K562 (cell line): ENCODE measurements around the gene VIPR1. TPM values are rescaled to one million over a fixed set of nuclear protein-coding genes. Genes with fewer than 3 reads are reported as not detected.

Experiments
- BRD9 ChIP-seq: fragments of 450-650 bp; IDR thresholded peaks from 2 replicates; pipeline ENCODE4 v1.6.1; 2018; ENCODE audit warnings: low read depth; ENCODE audit not compliant: partially characterized antibody
- CEBPG ChIP-seq, 3 experiments: fragments of 200-800 bp in 1 of 3; sonication (Bioruptor generic) in 1 of 3; sonication (generic) in 1 of 3; formaldehyde crosslinking in 1 of 3; IDR thresholded peaks in 2 of 3; conservative IDR thresholded peaks in 1 of 3; 2 replicates each; pipeline versions ENCODE4 v1.6.1 to v1.8.0; 2016 to 2022; ENCODE audit warnings: missing compliant biosample characterization in 2 of 3, missing genetic modification characterization in 2 of 3, mild to moderate bottlenecking in 1 of 3, missing genetic modification reagents in 1 of 3
- ETS2 ChIP-seq: IDR thresholded peaks from 2 replicates; pipeline ENCODE4 v1.6.1; 2016; ENCODE audit warnings: borderline replicate concordance, missing genetic modification characterization, mild to moderate bottlenecking, moderate library complexity, missing compliant biosample characterization; ENCODE audit not compliant: poor library complexity, severe bottlenecking
- GABPB1 ChIP-seq: sonication (generic); formaldehyde crosslinking; IDR thresholded peaks from 2 replicates; pipeline ENCODE4 v1.8.0; 2022; ENCODE audit warnings: mild to moderate bottlenecking, missing genetic modification reagents
- GATA2 ChIP-seq: sonication (generic); formaldehyde crosslinking; IDR thresholded peaks from 2 replicates; pipeline ENCODE4 v1.4.0; 2020; ENCODE audit warnings: mild to moderate bottlenecking, missing genetic modification reagents
- HDAC2 ChIP-seq: fragments of 450-650 bp; IDR thresholded peaks from 2 replicates; pipeline ENCODE4 v1.6.1; 2016; ENCODE audit warnings: mild to moderate bottlenecking
- HDAC6 ChIP-seq: IDR thresholded peaks from 2 replicates; pipeline ENCODE4 v1.6.1; 2012; ENCODE audit warnings: low read depth, mild to moderate bottlenecking, control low read depth, inconsistent platforms, low read length, moderate library complexity
- HMBOX1 ChIP-seq: sonication (generic); IDR thresholded peaks from 2 replicates; pipeline ENCODE4 v1.6.1; 2016
- ID3 ChIP-seq, 2 experiments: fragments of 250-450 bp in 1 of 2; fragments of 450-650 bp in 1 of 2; sonication (Bioruptor Pico) in 1 of 2; IDR thresholded peaks; 2 replicates each; pipeline versions ENCODE4 v1.6.1 to v1.8.0; 2016 to 2021; ENCODE audit warnings: mild to moderate bottlenecking in 2 of 2, moderate library complexity in 2 of 2, missing compliant biosample characterization in 1 of 2, missing genetic modification characterization in 1 of 2
- KAT7 ChIP-seq: sonication (generic); formaldehyde crosslinking; IDR thresholded peaks from 2 replicates; pipeline ENCODE4 v1.8.0; 2022; ENCODE audit warnings: missing genetic modification reagents, mild to moderate bottlenecking, borderline replicate concordance
- KDM1A ChIP-seq, 2 experiments: fragments of 450-650 bp; IDR thresholded peaks; 2 replicates each; pipeline ENCODE4 v1.6.1; 2016; ENCODE audit warnings: mild to moderate bottlenecking in 2 of 2
- MXI1 ChIP-seq: IDR thresholded peaks from 2 replicates; pipeline ENCODE4 v1.6.1; 2011; ENCODE audit warnings: low read depth, mild to moderate bottlenecking, improper control_type of control experiment, low read length
- NELFE ChIP-seq: IDR thresholded peaks from 2 replicates; pipeline ENCODE4 v1.6.1; 2011; ENCODE audit warnings: mild to moderate bottlenecking; ENCODE audit not compliant: insufficient read depth, insufficient read length
- POLR2G ChIP-seq: fragments of 200-400 bp; formaldehyde crosslinking; IDR thresholded peaks from 2 replicates; pipeline ENCODE4 v1.6.1; 2017; ENCODE audit warnings: low read depth, mild to moderate bottlenecking, antibody characterized with exemption, low read length, moderate library complexity
- PRPF4 ChIP-seq: fragments of 200-400 bp; formaldehyde crosslinking; IDR thresholded peaks from one replicate; pipeline ENCODE4 v1.6.1; 2017; ENCODE audit warnings: low read length, low read depth, mild to moderate bottlenecking; ENCODE audit not compliant: insufficient read depth, poor library complexity, severe bottlenecking
- SNRNP70 ChIP-seq: fragments of 200-400 bp; formaldehyde crosslinking; optimal IDR thresholded peaks from 2 replicates; pipeline ENCODE3; 2017; ENCODE audit warnings: low read depth, low read length
- TCF7L2 ChIP-seq: fragments of 150-350 bp; IDR thresholded peaks from 2 replicates; pipeline ENCODE4 v1.6.1; 2016; ENCODE audit warnings: low read depth, mild to moderate bottlenecking, low read length, moderate library complexity
- ZBTB12 ChIP-seq: fragments of 250-450 bp; sonication (Bioruptor Pico); IDR thresholded peaks from 2 replicates; pipeline ENCODE4 v1.4.0; 2020
- ZNF140 ChIP-seq: fragments of 250-450 bp; sonication (Bioruptor Pico); IDR thresholded peaks from 2 replicates; pipeline ENCODE4 v1.8.0; 2021; ENCODE audit warnings: moderate library complexity, mild to moderate bottlenecking, inconsistent platforms
- ZNF197 ChIP-seq: fragments of 200-800 bp; sonication (Bioruptor generic); IDR thresholded peaks from 2 replicates; pipeline ENCODE4 v1.6.1; 2016; ENCODE audit warnings: low read depth, missing genetic modification characterization, missing compliant biosample characterization
- ZNF282 ChIP-seq: sonication (generic); formaldehyde crosslinking; IDR thresholded peaks from 2 replicates; pipeline ENCODE4 v1.8.1; 2023; ENCODE audit warnings: missing genetic modification reagents
- ZNF644 ChIP-seq: fragments of 200-800 bp; sonication (Bioruptor generic); IDR thresholded peaks from 2 replicates; pipeline ENCODE4 v1.6.1; 2016; ENCODE audit warnings: low read depth, missing genetic modification characterization, missing compliant biosample characterization
- ZNF655 ChIP-seq: fragments of 250-450 bp; sonication (Bioruptor Pico); IDR thresholded peaks from 2 replicates; pipeline ENCODE4 v1.5.0; 2021
- polyA plus RNA-seq, 8 experiments: library from polyadenylated mRNA; depleted of rRNA in 4 of 8; stranded (reverse) in 5 of 8; unstranded in 3 of 8; fragments of >200 nt; fragmentation: Nextera tagmentation in 2 of 8; fragmentation: Illumina TruSeq in 1 of 8; extraction: Ambion mirVana in 2 of 8; extraction: Trizol in 1 of 8; gene quantifications; 2 replicates each; pipeline versions ENCODE4 v1.2.1 to v1.2.3, GENCODE V29; 2011 to 2014; ENCODE audit warnings: inconsistent platforms in 1 of 8, missing spikeins in 1 of 8
- total RNA-seq, 7 experiments: library from RNA; depleted of rRNA in 6 of 7; stranded (reverse); fragments of >200 nt in 6 of 7; fragmentation: Illumina TruSeq in 2 of 7; extraction: Trizol in 2 of 7; gene quantifications; 2 replicates each; pipeline versions ENCODE4 v1.2.1 to v1.2.3, GENCODE V29; 2011 to 2021; ENCODE audit warnings: low replicate concordance in 1 of 7

Gene VIPR1
- total and polyA plus RNA-seq, 9 of the 15 experiments (the other 6 are each of a cell fraction or from before 2014, with no cell fraction given) = 0.04 to 0.38 (median 0.12) TPM; not detected in 3

- TF ChIP-seq POLR2G (peak; percentile 97), HDAC6 (no peak), ETS2 (tag) (no peak), PRPF4 (no peak), KDM1A (IDR thresholded peaks at IDR 0.05) (peak; percentile 60 to 66; a peak in 3 of 4 replicates), ID3 (CRISPR knock-in tag; IDR thresholded peaks at IDR 0.05) (no peak), ID3 (tag; IDR thresholded peaks at IDR 0.05) (peak; percentile 87), ZNF140 (CRISPR knock-in tag) (no peak), ZNF644 (tag) (no peak), BRD9 (no peak), ZNF655 (CRISPR knock-in tag) (no peak), HMBOX1 (0 out of 2 replicates have a peak, but pooled peaks have one; percentile 44), KAT7 (peak; percentile 89; the same call in 1 of the 2 replicates), ZNF197 (peak; percentile 79), ZBTB12 (CRISPR knock-in tag) (peak; percentile 72; the same call in 1 of the 2 replicates), CEBPG (CRISPR knock-in tag; IDR thresholded peaks at IDR 0.05) (no peak), CEBPG (tag; conservative IDR thresholded peaks at IDR 0.05 in 1 of 2, IDR thresholded peaks at IDR 0.05 in 1 of 2) (no peak), TCF7L2 (no peak), MXI1 (peak; percentile 50; the same call in 1 of the 2 replicates), GATA2 (CRISPR knock-in tag) (peak; percentile 76), SNRNP70 (no peak), NELFE (no peak), ZNF282 (CRISPR knock-in tag) (no peak), HDAC2 (peak; percentile 95), GABPB1 (CRISPR knock-in tag) (peak; percentile 71)
These were observed 79.4 kb downstream of the VIPR1 start, which contains the start of gene SEC22C (continued) for GRCh38 chr3:42581709-42582473.
